MG63 (cell line): ENCODE data around the gene ARHGAP26. TPM values are rescaled to one million over a fixed set of nuclear protein-coding genes. Genes with fewer than 3 reads are reported as not detected.

Experiments
- DNase-seq: peaks from one replicate; pipeline ENCODE4 v3.0.0-alpha.2; 2020
- H3K27me3 ChIP-seq: fragments of 250-450 bp; sonication (Bioruptor Pico); 2 replicates; pipeline ENCODE4 v1.5.1; 2020; ENCODE audit warnings: mild to moderate bottlenecking, moderate library complexity
- H3K36me3 ChIP-seq: fragments of 250-450 bp; sonication (Bioruptor Pico); 2 replicates; pipeline ENCODE4 v1.5.1; 2020; ENCODE audit warnings: mild to moderate bottlenecking, moderate library complexity
- H3K4me3 ChIP-seq: fragments of 250-450 bp; sonication (Bioruptor Pico); 2 replicates; pipeline ENCODE4 v1.5.1; 2020; ENCODE audit warnings: mild to moderate bottlenecking, moderate library complexity
- H3K9me3 ChIP-seq: fragments of 250-450 bp; sonication (Bioruptor Pico); 2 replicates; pipeline ENCODE4 v1.5.1; 2020; ENCODE audit warnings: mild to moderate bottlenecking, moderate library complexity
- total RNA-seq: library from RNA; depleted of rRNA; stranded (reverse); fragments of >200 nt; shearing (Covaris generic); gene quantifications from 2 replicates; pipeline ENCODE4 v1.2.3, GENCODE V29; 2014; ENCODE audit warnings: low replicate concordance

Gene ARHGAP26
- total RNA-seq, 1 experiment from 2014 or later = 1.3 TPM

DNA sequence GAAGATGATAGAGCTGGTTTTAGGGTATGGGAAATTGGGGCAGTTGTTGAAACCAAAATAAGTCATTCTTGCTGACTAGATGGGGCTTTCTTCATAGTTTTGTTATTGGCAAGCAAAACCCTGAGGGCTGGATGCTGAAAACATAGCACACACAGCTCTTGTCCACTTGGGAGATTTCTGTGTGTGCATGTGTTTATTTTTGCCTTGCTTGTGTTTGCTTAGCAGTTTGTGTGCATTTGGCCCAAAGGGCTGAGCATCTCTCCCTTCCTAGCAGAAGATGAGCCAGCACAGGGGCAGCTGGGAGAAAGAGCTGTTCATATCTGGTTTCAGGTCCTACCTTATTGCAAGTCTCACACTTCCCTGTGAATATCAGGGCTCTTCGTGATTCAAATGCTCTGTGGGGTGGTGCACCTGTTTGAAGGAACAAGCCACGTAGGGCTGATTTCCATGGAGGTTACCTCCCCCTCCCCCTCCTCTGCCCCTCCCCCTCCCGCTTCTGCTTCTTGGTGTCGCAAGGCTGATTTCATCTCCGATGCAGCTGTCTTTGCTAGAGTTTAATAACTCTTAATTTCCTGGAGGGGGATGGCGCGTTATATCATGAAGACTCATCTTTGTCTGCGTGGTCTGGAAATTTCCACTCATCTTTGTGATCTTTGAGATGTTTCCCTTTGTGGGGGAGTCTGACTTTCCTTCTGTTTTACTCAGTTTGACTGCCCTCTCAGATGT lies 296.5 kb downstream of the ARHGAP26 start:
- no peak for DNase-seq
- H3K9me3 ChIP-seq = peaks cover 4% of the 10 kb centered on the region; the same call in 1 of the 2 replicates
- H3K27me3 ChIP-seq = no peaks in the 10 kb centered on the region
- no peak overlapping the region for H3K4me3 ChIP-seq
- H3K36me3 ChIP-seq = no peaks in the 10 kb centered on the region

GRCh38 chr5:143068712-143069111 lies 298.5 kb downstream of the ARHGAP26 start:
- Histone ChIP-seq H3K4me3 (no peak overlapping the region), H3K36me3 (no peaks in the 10 kb centered on the region), H3K9me3 (peaks cover 5% of the 10 kb centered on the region; the same call in 1 of the 2 replicates), H3K27me3 (no peaks in the 10 kb centered on the region)
- no peak for DNase-seq

DNA sequence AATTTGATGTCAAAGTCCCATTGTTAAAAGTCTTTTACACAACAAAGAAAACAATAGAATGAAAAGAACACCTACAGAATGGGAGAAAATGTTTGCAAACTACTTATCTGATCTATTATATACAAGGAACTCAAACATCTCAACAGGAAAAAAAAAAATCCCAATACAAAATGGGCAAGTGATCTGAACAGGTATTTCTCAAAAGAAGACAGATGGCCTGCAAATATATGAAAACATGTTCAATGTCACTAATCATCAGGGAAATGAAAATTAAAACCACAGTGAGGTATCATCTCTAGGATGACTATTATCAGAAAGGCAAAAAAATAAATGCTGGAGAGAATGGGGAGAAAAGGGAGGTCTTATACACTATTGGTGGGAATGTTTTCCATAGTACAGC lies 301.8 kb downstream of the ARHGAP26 start:
- no peak for DNase-seq
- Histone ChIP-seq H3K27me3 (no peaks in the 10 kb centered on the region), H3K36me3 (no peaks in the 10 kb centered on the region), H3K4me3 (no peak overlapping the region), H3K9me3 (peaks cover 5% of the 10 kb centered on the region; the same call in 1 of the 2 replicates)

DNA sequence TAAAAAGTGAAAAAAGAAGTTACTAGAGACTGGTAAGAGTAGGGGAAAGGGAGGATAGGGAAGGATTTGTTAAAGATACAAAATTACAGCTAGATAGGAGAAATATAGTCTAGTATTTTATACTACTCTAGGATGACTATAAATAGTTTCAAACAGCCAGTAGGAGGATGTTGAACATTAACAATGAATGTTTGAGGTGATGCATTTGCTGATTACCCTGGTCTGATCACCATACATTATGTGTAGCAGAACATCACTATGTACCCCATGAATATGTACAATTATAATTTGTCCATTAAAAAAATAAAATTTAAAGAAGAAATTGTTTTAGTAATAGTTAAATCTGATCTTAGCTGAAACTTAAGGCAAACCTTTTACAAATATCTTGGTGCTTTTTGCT lies 302.6 kb downstream of the ARHGAP26 start:
- H3K36me3 ChIP-seq = no peaks in the 10 kb centered on the region
- H3K9me3 ChIP-seq = peaks cover 5% of the 10 kb centered on the region; the same call in 1 of the 2 replicates
- no peak for DNase-seq
- H3K4me3 ChIP-seq = no peak overlapping the region
- H3K27me3 ChIP-seq = no peaks in the 10 kb centered on the region

DNA sequence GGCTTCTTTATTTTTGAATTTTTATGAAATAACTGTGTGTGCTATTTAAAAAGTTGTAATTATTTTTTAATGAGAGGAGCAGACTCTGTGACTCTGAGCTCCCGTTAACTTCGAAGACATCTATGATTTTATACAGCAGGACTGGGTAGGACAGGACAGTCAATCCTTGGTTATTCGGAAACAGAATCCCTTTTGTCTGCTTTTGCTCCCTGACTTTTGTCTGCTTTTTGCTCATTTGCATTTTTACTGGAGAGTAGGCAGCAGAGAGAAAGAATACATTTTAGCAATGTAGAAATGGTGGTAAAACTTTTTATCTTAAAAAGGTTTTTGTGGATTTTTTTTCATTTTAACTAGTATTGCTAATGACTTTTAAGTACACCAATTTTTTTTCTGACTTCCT lies 303.6 kb downstream of the ARHGAP26 start:
- no peaks in the 10 kb centered on the region for H3K36me3 ChIP-seq
- DNase-seq = no peak
- no peaks in the 10 kb centered on the region for H3K27me3 ChIP-seq
- no peak overlapping the region for H3K4me3 ChIP-seq
- peaks cover 5% of the 10 kb centered on the region; the same call in 1 of the 2 replicates for H3K9me3 ChIP-seq

GRCh38 chr5:143074414-143074996 lies 304.3 kb downstream of the ARHGAP26 start:
- H3K9me3 ChIP-seq = peaks cover 5% of the 10 kb centered on the region; the same call in 1 of the 2 replicates
- H3K36me3 ChIP-seq = no peaks in the 10 kb centered on the region
- no peaks in the 10 kb centered on the region for H3K27me3 ChIP-seq
- no peak for DNase-seq
- H3K4me3 ChIP-seq = no peak overlapping the region

GRCh38 chr5:143076377-143076776 lies 306.2 kb downstream of the ARHGAP26 start:
- Histone ChIP-seq H3K4me3 (no peak overlapping the region), H3K9me3 (peaks cover 2% of the 10 kb centered on the region; the same call in 1 of the 2 replicates), H3K36me3 (no peaks in the 10 kb centered on the region), H3K27me3 (no peaks in the 10 kb centered on the region)
- DNase-seq = no peak

GRCh38 chr5:143077453-143078103 lies 307.4 kb downstream of the ARHGAP26 start:
- Histone ChIP-seq H3K36me3 (no peaks in the 10 kb centered on the region), H3K27me3 (no peaks in the 10 kb centered on the region), H3K4me3 (no peak overlapping the region), H3K9me3 (no peaks in the 10 kb centered on the region)
- no peak for DNase-seq

DNA sequence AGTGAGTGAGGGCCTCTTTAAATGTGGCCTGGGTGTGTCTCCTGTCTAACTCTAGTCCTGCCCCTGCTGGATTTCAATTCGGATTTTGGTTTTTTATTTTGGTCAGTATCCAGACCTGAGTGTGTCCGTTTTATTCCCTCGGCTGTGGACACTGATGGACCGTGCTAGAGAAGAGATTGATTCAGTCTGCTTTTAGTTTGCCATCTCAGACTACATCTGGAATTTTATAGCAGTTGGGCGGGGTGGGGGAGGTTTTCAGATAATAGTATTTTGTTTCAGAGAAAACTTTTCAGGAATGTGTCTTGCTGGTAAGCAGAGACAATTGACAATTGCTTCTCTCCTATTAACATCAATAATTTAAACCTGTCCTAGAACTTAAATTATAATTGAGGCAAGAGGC lies 308.1 kb downstream of the ARHGAP26 start:
- H3K36me3 ChIP-seq = no peaks in the 10 kb centered on the region
- no peaks in the 10 kb centered on the region for H3K9me3 ChIP-seq
- H3K4me3 ChIP-seq = no peak overlapping the region
- no peak for DNase-seq
- no peaks in the 10 kb centered on the region for H3K27me3 ChIP-seq

DNA sequence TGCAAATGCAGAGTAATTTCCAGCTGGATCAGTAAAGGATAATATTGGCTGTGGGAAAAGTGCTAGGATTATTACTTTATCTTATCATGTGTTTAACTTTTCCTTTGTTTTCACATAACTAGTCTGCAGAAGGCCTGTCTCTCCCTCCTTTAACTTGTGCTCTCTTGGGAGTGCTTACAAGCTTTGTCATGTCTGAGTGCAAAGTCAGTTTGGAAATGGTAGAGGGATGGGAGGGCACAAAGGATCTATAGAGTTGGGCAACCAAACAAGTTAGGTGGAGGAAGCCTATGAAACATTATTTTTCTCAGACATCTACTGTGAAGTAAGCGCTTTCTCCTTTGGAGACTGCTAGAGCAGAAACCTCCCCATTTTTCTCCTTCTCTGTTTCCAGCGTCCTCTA lies 308.8 kb downstream of the ARHGAP26 start:
- DNase-seq = no peak
- Histone ChIP-seq H3K27me3 (no peaks in the 10 kb centered on the region), H3K9me3 (no peaks in the 10 kb centered on the region), H3K4me3 (no peak overlapping the region), H3K36me3 (no peaks in the 10 kb centered on the region)

DNA sequence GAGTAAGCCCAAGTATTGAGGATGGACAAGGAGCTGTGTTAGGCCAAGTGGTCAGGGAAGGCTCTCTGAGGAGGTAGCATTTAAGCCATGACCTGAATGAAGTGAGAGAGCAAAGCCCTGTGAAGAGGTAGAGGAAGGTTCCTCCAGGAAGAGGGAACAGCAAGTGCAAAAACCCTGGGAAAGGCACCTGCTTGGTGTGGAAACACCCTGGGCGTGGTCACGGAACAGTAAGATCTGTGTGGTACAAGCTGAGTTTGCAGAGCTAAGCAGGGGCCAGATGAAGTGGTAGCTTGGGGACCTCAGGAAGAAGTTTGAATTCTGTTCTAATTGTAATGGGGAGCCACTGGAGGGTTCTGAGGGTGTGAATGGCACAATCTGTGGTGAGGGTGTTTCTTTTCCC lies 310.2 kb downstream of the ARHGAP26 start:
- no peaks in the 10 kb centered on the region for H3K27me3 ChIP-seq
- no peaks in the 10 kb centered on the region for H3K9me3 ChIP-seq
- no peak overlapping the region for H3K4me3 ChIP-seq
- no peak for DNase-seq
- no peaks in the 10 kb centered on the region for H3K36me3 ChIP-seq

DNA sequence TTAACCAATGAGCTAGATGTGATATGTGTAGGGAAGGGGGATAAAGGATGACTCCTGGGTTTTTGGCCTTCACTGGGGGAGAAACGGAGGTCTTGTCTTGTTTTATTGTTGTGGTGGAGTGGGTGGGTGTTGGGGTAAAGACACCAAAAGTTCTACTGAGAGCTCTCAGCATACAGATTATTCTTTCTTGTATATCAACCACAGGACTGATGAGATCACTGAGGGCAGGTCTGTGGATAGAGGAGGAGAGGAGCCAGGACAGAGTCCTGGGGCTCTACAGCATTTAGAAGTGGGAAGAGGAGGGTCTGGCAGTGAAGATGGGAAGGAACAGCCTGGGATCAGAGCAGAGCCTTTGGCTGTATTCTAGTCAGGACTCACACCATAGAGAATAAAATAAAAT lies 310.8 kb downstream of the ARHGAP26 start:
- Histone ChIP-seq H3K27me3 (no peaks in the 10 kb centered on the region), H3K4me3 (no peak overlapping the region), H3K36me3 (no peaks in the 10 kb centered on the region), H3K9me3 (no peaks in the 10 kb centered on the region)
- DNase-seq = no peak

DNA sequence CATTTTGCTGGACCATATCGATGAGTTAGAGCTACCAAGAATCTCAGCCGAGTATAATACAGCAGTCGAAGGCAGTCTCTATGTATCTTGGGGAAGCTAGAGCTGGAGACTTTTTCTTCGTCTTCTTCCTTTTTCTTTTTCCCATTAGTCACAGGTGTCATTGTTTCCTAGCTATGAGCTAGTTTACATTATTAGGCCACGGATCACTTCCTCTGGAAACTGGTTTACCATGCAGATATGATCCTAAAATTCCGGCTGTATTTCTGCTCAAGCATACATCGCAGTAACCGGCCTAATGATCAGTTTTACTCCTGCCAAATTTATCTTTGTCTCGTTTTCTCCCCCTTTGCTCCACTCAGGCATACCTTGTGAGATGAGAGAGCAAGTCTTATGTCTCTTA lies 312.8 kb downstream of the ARHGAP26 start:
- no peaks in the 10 kb centered on the region for H3K36me3 ChIP-seq
- no peak for DNase-seq
- H3K4me3 ChIP-seq = no peak overlapping the region
- H3K9me3 ChIP-seq = no peaks in the 10 kb centered on the region
- no peaks in the 10 kb centered on the region for H3K27me3 ChIP-seq

DNA sequence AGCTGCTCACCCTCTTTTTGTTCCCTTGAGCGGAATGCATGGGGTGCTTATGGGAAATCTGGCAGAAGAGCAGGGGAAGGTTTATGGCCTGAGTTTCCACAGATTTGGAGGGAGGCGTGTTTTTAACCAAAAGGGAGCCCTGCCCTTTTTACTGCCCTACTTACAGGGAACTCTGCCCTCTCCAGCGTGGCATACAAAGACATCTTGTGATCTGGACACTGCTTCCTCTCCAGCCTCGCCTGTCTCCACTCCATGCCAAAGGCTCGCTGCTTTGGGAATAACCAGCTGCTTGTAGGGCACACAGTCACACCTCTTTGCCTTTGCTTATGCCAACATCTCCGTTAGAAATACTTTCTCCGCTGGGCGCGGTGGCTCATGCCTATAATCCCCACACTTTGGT lies 314.2 kb downstream of the ARHGAP26 start:
- DNase-seq = no peak
- Histone ChIP-seq H3K27me3 (no peaks in the 10 kb centered on the region), H3K36me3 (no peaks in the 10 kb centered on the region), H3K4me3 (no peak overlapping the region), H3K9me3 (no peaks in the 10 kb centered on the region)

DNA sequence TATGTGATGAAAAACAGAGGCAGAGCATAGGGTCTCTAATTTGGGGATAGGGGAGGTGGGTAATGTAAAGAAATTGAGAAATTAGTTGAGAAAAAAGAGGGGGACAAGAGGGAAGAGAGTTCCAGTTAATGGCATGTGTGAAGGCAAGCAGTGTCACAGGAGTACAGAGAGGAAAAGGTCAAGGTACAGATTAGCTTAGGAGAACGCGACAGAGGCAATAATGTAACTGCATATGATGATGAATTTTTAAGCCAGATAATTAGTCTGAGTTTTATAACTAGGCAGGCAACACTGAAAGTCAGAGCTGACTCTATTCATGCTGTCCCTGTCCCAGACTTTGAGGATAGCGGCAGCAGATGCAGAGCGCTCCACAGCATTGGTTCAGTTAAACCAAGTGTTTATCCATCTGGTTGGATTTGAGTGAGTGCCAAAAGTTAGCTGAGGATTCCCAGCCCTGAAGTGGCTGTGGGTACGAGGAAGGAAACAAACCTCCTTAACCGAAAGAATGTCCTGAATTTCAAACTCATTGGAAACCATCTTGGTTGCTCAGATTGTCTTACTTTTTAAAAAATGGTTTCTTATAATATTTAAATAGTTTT lies 315.2 kb downstream of the ARHGAP26 start:
- no peaks in the 10 kb centered on the region for H3K9me3 ChIP-seq
- no peak overlapping the region for H3K4me3 ChIP-seq
- no peak for DNase-seq
- H3K36me3 ChIP-seq = no peaks in the 10 kb centered on the region
- H3K27me3 ChIP-seq = no peaks in the 10 kb centered on the region

DNA sequence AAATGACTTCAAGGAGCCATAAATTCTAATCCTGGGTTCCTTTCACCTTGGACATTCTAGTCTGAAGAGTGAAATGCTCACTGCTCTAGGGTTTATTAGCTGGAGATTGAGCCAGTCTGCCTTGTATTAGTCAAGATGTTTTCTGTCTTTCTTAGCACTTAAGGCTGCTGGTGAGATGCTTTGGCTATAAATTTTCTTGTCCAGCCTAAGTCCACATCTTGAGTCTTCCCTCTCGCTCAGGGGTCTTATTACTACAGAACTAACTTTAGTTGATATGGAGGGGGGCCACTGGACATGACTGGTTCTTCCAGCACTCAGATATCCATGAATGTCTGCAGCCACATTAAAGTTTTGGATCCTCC lies 316.4 kb downstream of the ARHGAP26 start:
- no peak for DNase-seq
- Histone ChIP-seq H3K9me3 (no peaks in the 10 kb centered on the region), H3K36me3 (no peaks in the 10 kb centered on the region), H3K27me3 (no peaks in the 10 kb centered on the region), H3K4me3 (no peak overlapping the region)

DNA sequence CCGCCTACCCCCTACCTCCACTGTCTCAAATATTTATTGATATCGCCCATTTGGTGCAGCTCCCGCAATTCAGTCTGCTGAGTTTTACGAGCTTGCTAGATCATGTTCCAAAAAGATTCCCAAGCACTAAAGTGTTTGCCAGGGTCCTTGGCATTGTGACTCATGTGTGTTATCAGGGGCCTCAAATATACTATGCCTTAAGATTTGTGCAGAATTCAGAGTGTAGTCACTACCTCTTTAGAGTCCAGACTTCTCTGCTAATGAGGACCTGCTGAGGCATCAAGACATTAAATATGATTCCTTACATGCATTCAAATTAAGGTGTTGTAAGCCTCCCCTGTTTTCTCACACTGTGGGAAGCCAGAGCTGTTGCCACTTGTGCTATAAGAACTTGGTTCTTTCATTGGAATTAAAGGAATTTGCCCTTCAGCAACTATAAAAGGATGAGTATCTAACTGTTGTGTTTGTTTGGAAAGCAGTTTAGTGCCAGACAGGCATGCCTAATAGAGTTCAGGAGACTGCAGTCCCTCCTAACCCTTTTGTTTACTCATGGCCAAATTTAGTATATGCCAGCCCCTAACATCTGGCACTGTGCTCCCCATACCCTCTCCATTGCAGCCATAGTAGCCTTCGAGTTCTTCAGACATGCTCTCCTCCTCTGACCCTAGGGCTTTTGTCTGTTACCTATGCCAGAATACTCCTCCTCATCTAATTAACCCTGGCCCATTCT lies 316.9 kb downstream of the ARHGAP26 start:
- no peaks in the 10 kb centered on the region for H3K27me3 ChIP-seq
- H3K36me3 ChIP-seq = no peaks in the 10 kb centered on the region
- no peaks in the 10 kb centered on the region for H3K9me3 ChIP-seq
- H3K4me3 ChIP-seq = no peak overlapping the region
- peak; percentile 68 for DNase-seq
